Measurements from ENCODE around the gene DIP2C.
A peak's percentile ranks its signal among the peaks of the same experiment; 100 is the strongest.

DIP2C gene

DNA sequence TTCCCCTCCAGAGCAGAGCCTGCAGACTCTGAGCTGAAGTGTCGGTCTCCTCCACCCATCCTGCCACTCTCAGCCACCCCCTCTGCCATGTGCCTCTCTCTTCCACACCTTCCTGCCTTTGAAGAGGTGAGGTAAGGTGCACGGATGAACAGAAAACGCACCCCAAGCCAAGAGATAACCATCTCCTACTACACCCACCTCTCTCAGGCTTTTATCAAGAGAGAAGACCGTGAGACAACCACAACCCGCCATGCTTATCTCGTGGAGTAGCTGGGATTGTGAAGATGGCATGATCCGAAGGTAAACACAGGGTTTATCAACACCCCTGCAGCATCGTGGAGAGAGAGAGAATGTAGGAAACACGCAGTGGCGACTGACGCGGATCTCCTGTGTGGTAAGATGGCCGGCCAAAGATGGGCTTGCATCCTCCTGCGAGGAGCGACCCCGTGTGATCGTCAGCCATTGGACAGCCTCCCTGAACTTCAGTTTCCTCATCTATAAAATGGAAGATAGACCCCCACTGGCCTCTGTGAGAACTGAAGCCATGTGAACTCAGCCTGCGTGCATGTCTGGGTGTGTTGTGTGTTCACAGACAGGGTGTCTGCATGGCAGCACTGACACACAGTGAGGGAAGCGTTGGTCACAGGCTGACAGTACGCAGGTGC, 219.0 kb downstream of the DIP2C start:
- H3K4me3 ChIP-seq (ENCODE audit: low read depth, low read length) = no peak overlapping the region
- TF ChIP-seq, protein P1, sequence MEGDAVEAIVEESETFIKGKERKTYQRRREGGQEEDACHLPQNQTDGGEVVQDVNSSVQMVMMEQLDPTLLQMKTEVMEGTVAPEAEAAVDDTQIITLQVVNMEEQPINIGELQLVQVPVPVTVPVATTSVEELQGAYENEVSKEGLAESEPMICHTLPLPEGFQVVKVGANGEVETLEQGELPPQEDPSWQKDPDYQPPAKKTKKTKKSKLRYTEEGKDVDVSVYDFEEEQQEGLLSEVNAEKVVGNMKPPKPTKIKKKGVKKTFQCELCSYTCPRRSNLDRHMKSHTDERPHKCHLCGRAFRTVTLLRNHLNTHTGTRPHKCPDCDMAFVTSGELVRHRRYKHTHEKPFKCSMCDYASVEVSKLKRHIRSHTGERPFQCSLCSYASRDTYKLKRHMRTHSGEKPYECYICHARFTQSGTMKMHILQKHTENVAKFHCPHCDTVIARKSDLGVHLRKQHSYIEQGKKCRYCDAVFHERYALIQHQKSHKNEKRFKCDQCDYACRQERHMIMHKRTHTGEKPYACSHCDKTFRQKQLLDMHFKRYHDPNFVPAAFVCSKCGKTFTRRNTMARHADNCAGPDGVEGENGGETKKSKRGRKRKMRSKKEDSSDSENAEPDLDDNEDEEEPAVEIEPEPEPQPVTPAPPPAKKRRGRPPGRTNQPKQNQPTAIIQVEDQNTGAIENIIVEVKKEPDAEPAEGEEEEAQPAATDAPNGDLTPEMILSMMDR (IDR thresholded peaks at IDR 0.05; ENCODE audit: control insufficient read depth, extremely low read depth, insufficient read depth) = no peak
- DNase-seq (ENCODE audit: low read depth) = no peak

DNA sequence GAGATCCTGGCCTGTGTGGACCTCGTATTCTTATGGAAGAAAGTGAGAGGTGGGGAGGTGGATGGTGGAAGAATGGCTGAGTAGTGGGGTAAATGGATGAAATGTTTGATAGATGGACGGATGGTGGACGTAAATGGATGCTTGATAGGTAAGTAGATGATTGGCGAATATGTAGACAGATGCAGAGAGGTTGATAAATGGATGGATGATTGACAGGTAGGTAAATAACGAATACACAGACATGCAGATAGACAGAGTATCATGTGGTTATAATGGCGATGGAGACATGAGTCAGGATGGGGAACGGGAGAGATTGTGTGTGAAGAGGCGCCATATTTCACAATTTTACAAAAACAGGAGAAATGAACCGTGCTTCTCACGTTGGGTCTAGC, 219.5 kb downstream of the DIP2C start:
- TF ChIP-seq, protein P1 (IDR thresholded peaks at IDR 0.05; ENCODE audit: control insufficient read depth, extremely low read depth, insufficient read depth) = no peak
- no peak overlapping the region for H3K4me3 ChIP-seq (ENCODE audit: low read depth, low read length)
- no peak for DNase-seq (ENCODE audit: low read depth)

DNA sequence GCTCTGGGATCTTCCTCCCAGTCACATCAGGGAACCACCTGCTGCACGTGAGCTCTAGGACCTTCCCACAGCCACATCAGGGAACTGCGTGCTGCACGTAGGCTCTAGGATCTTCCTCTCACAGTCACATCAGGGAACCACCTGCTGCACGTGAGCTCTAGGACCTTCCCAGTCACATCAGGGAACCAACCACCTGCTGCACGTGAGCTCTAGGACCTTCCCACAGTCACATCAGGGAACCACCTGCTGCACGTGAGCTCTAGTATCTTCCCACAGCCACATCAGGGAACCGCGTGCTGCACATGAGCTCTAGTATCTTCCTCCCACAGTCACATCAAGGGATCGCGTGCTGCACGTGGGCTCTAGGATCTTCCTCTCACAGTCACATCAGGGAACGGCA, 229.7 kb downstream of the DIP2C start:
- TF ChIP-seq, protein P1 (IDR thresholded peaks at IDR 0.05; ENCODE audit: control insufficient read depth, extremely low read depth, insufficient read depth) = no peak
- H3K4me3 ChIP-seq (ENCODE audit: low read depth, low read length) = no peak overlapping the region
- DNase-seq (ENCODE audit: low read depth) = no peak

DNA sequence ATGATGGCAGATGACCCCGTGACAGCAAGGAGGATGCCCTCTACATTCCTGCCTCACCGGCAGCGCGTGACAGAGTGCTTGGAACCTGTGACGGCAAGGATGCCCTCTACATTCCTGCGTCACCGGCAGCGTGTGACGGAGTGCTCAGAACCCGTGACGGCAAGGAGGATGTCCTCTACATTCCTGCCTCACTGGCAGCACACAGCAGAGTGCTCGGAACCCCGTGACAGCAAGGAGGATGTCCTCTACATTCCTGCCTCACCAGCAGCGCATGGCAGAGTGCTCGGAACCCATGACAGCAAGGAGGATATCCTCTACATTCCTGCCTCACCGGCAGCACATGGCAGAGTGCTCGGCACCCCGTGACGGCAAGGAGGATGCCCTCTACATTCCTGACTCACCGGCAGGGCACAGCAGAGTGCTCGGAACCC, 231.0 kb downstream of the DIP2C start:
- DNase-seq (ENCODE audit: low read depth) = no peak
- H3K4me3 ChIP-seq (ENCODE audit: low read depth, low read length) = no peak overlapping the region
- TF ChIP-seq, protein P1 (IDR thresholded peaks at IDR 0.05; ENCODE audit: control insufficient read depth, extremely low read depth, insufficient read depth) = no peak

DNA sequence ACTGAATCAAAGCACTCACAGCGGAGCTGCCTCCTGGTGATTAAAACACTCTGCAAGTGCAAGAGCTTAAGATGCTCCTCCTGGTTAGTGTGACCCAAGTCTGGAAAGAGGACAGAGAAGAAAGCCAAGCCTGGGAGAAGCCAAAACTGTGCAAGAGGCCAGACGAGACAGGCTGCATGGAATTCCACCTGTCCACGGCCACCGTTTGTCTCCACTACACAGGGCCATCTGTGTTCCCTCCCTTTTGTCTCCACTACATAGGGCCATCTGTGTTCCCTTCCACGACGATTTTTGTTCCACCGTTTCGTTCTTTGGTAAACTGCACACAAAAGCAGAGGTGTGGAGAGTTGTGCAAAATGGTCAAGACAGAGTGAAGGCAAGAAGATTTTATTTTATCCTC, 233.0 kb downstream of the DIP2C start:
- TF ChIP-seq, protein P1 (IDR thresholded peaks at IDR 0.05; ENCODE audit: control insufficient read depth, extremely low read depth, insufficient read depth) = no peak
- DNase-seq (ENCODE audit: low read depth) = no peak
- no peak overlapping the region for H3K4me3 ChIP-seq (ENCODE audit: low read depth, low read length)

DNA sequence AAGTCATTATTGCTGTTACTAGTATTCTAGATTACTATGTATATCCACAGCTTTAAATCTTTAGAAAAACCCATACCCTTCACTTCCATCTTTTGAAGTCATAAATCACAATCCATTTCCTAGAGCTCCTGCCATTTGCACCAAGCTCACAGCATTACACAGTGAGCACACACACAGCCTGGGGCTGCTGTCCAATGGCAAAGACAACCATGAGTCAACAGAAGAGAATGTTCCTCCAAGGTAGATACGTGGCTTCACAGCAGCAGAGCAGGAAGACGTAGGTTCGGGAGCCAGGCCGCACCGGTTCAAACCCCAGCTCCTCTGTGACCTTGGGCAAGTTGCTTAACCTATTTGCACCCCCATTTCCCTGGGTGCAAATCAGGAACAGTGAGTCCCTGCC, 234.6 kb downstream of the DIP2C start:
- no peak overlapping the region for H3K4me3 ChIP-seq (ENCODE audit: low read depth, low read length)
- peak; percentile 79 for DNase-seq (ENCODE audit: low read depth)
- TF ChIP-seq, protein P1 (IDR thresholded peaks at IDR 0.05; ENCODE audit: control insufficient read depth, extremely low read depth, insufficient read depth) = no peak

DNA sequence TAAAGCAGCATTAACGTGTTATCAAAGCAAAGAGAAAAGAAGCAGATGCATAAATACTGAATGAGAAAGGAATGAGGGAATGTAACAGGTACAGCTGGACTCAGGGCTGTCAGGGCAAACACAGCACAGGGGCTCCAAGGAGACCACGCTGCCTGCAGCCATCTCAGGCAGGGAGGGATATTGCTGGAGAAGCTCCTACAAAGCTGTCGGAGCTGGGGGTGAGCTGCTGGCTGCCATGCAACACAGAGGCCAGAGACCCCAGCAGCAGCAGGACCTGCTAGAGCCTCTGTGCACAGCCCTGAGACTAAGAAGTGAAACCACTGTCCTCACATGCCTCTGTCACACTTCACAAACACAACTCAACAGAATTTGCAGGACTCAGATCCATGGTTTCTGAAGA, 235.8 kb downstream of the DIP2C start:
- TF ChIP-seq, protein P1 (IDR thresholded peaks at IDR 0.05; ENCODE audit: control insufficient read depth, extremely low read depth, insufficient read depth) = no peak
- no peak for DNase-seq (ENCODE audit: low read depth)
- no peak overlapping the region for H3K4me3 ChIP-seq (ENCODE audit: low read depth, low read length)
